GM21717 (cell line): Measurements from ENCODE around the gene CREB5.

Experiments used
- ATAC-seq: cut with Tn5 transposase; IDR thresholded peaks from one replicate; pipeline ENCODE4 v1.9.1; 2021; ENCODE audit warnings: mild to moderate bottlenecking, moderate library complexity; ENCODE audit not compliant: unreplicated experiment

The CREB5 gene

GRCh38 chr7:28474640-28475039, 62.3 kb downstream of the CREB5 start:
- ATAC-seq, result no peak

- ATAC-seq, result no peak
Measured at GRCh38 chr7:28477041-28477442, 64.7 kb downstream of the CREB5 start.

DNA sequence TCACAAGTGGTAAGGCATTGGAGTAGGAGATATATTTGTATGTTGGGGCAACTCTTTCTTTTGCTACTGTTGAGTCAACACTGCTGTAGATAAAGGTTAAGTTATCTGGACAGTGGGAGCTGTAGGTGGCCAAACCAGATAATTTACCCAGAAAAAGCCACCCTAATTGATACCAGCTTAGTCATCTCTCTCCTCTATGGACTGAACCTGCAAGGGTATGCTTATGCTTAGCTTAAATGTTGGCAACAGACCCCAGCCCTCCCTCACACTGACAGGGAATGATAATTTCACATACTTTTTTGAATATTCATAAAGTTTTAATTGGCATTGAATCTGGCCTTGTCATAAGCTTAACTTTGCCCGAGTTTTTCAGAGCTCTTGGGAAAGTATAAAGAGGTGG, 66.3 kb downstream of the CREB5 start:
- ATAC-seq, result no peak

DNA sequence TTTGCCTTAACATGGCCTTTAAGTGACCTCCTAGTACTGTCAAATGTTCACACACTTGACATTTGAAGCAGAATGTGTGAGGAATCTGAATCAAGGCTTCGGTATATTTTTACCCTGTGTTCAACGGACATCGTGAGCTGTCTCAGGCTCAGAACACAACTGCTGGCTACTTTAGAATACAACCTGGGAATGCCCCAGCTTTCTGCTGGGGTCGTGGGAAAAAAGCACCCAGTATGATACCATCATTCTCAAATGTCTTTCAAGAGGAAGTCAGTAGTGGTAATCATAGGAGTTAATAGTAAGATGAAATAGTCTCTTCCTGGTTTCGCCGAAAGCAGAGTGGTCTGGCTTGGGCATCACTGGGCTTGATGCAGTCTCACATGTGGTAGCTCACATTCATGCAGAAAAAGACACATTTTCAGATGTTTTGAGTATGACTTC, 67.2 kb downstream of the CREB5 start:
- ATAC-seq, result no peak

GRCh38 chr7:28480595-28480994, 68.3 kb downstream of the CREB5 start:
- ATAC-seq, result no peak

GRCh38 chr7:28481091-28481926, 69.0 kb downstream of the CREB5 start:
- ATAC-seq, result peak; percentile 74

DNA sequence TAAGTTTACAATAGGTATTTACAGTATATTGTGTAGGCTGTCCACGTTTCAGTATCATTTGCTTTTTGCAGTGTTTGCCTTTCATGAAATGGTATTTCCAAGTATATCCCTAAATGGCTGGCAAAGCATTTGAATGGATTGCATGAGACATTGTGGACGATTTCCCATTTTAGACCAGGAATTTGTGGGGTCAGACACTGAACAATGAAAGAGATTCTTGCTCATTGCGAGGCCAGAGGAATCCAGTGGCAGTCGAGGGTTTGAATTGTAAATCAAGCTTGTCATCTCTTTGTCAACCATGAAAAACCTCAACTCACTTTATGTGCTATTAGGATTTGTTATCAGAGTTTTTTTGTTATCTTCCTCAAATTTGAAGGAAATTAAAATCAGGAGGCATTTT, 70.8 kb downstream of the CREB5 start:
- no peak for ATAC-seq

- no peak for ATAC-seq
Measured at GRCh38 chr7:28483908-28484605, 71.7 kb downstream of the CREB5 start.

- ATAC-seq, result no peak
Measured at GRCh38 chr7:28484606-28484935, 72.3 kb downstream of the CREB5 start.

GRCh38 chr7:28487487-28487886, 75.2 kb downstream of the CREB5 start:
- no peak for ATAC-seq

DNA sequence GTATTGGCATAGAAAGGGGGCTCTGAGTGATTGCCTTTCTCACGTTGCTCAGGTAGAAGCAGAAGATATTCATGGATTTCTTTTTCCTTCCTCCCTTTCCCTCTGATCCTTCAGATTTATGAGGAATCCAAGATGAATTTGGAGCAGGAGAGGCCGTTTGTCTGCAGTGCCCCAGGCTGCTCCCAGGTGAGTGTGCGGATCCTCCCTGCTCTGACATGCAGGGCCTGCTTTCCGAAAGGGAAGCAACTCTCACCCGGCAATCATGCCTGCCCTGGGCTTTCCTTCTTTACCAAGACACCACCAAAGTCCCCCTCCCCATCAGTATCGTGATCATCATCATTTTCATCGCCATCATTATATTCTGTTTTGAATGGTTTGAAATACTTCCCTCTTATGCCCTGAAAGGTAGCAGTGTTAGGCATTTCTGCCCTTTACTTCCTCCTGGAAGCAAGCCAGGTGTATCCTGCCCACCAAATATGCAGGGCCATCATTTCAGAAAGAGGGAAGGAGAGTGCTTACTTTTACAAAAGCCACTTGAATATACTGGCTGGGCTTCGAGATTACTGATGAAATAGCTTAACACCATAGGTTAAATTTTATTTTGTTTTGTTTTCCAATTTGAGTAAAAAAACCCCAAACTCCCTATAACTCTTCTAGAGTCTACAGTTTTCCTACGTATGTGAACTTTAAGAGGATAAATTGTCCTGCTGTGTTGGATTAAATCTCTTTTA, 75.9 kb downstream of the CREB5 start:
- ATAC-seq, result no peak

DNA sequence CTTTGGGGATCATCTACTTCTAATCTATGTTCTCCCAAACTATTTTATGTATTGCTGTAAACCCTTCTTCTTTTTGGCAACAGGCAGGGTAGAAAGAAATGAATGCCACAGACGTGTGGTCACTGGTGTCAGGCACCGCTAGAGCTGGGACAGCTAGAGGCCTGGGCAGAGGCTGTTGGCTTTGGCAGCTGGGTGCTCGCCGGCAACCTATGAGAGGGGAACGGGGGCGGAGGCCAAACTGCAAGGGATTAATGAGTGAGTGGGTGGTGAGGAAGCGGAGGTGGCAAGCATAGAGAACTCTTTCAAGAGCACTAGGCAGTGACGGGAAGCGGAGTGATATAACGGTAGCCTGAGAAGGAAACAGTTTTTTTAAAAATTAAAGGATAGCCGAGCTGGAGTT, 78.5 kb downstream of the CREB5 start:
- ATAC-seq, result no peak

DNA sequence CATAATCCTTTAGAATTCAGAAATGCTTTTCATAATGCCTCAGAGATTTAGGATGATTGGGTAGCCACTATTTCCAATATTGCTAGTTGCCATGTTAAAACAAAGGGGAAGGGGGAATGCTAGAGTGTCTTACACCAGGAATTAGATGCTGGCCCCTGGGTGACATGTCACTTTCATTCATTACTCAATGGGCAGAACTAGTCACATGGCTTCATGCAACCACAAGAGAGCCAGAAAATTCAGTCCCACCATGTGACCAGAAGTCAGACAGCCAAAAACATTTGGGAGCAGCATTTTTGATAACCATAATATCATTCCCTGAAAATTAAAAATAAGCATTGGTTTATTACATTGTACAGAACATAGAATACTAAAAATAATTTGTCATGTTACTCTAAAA, 81.2 kb downstream of the CREB5 start:
- no peak for ATAC-seq

- ATAC-seq, result no peak
Measured at GRCh38 chr7:28497009-28497408, 84.7 kb downstream of the CREB5 start.

DNA sequence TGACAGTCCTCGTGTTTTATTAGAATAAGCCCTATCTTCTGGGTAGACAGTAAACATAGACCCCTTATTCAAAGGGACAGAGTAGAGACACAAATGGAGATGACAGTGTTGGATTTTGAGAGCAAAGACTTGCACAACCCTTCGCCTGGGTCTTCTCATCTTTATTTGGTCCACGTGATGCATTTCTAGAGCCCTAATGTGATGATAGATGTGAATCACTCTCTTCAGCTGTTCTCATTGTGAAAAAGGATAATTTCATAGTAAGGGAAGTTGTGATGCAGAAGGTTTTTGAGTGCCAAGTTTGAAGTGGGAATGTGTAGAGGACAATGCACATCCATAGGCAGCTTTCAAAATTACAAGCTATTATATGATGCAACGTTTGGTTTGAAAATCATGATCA, 86.3 kb downstream of the CREB5 start:
- no peak for ATAC-seq

DNA sequence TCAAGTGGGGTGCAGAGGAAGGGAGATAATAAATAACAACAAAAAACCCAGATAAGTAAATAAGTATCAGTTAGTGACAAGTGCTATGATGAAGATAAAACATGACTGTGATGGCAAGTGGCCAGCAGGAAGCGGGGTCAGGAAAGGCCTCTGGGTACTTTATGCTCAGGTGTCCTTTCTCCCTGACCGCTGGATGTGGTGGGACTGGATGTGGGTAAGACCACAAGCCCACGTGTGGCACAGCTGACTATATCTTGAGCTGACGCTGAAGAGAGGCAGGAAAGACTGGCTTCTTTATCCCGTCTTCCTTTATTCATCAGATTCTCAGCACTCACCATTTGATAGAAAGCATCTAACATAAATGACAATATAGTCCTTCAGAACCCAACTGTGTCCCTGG, 87.8 kb downstream of the CREB5 start:
- ATAC-seq, result no peak

GRCh38 chr7:28502408-28502807, 90.1 kb downstream of the CREB5 start:
- no peak for ATAC-seq

GRCh38 chr7:28503396-28503795, 91.1 kb downstream of the CREB5 start:
- ATAC-seq, result no peak

DNA sequence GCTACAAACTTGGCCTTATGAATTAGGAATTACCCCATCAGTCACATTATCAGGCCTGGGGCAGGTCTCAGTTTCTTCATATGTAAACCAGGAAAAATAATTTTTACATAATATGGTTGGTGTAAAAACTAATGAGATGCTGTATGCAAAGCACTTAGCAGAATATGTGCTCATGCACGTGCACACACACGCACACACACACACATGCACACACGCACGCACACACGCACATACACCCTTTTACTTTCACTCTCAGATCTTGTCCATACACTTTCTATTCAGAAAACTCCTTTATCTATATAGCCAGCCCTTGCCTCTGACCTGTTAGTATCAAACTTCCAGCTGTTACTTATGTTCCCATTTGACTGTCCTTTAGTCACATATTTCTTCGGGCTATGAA, 92.7 kb downstream of the CREB5 start:
- ATAC-seq, result no peak

GRCh38 chr7:28505867-28506266, 93.5 kb downstream of the CREB5 start:
- no peak for ATAC-seq

DNA sequence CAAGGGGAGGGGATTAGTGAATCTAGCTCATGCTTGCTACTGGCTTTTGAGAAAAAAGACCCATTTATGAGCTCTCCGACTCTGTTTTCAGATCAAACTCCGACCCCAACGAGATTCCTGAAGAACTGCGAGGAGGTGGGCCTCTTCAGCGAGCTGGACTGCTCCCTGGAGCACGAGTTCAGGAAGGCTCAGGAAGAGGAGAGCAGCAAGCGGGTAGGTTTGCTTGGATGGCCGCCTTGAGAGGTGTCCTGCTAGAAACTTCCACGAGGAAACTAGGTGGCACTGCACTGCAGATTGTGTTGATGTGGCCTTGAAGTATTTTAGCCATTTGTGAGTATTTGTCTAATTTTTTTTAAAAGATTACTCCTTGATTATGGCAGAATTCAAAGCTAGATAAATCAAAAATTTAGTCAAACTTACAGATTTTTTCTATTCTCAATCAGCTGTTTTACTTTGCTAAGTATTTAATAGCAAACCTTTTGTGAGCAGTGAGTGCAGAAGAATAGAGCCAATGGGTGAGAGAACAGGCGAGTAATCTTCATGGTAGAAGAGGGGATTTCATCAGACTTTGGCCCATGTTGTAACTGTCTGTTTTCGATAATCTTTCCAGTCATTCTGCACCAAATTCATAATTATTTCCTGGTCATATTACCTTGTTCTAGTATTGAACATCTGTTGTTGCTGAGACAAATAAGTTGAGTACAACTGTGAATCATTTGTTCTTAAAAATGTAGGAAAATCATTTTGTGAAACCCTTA, 95.4 kb downstream of the CREB5 start:
- no peak for ATAC-seq
